DMS79 (cell line): ENCODE measurements around the gene SPATA4.

Experiments
- DNase-seq: peaks from one replicate; lab custom pipeline; 2025; lab: John Stamatoyannopoulos, UW

The SPATA4 gene

GRCh38 chr4:176189891-176190795 is 5.2 kb downstream of the SPATA4 start:
- no peak for DNase-seq

GRCh38 chr4:176188654-176189053 is 6.7 kb downstream of the SPATA4 start:
- DNase-seq = no peak

GRCh38 chr4:176187624-176188023 is 7.8 kb downstream of the SPATA4 start:
- DNase-seq = no peak

GRCh38 chr4:176186671-176187395 is 8.6 kb downstream of the SPATA4 start:
- DNase-seq = no peak

- DNase-seq = no peak
Measured at GRCh38 chr4:176186067-176186466, 9.3 kb downstream of the SPATA4 start.

GRCh38 chr4:176185051-176185450 is 10.3 kb downstream of the SPATA4 start:
- no peak for DNase-seq

GRCh38 chr4:176163041-176163440 is 32.3 kb downstream of the SPATA4 start:
- no peak for DNase-seq

- DNase-seq = no peak
Measured at GRCh38 chr4:176156656-176157055, 38.7 kb downstream of the SPATA4 start.

GRCh38 chr4:176153124-176153523 is 42.3 kb downstream of the SPATA4 start:
- DNase-seq = no peak

GRCh38 chr4:176150704-176151103 is 44.7 kb downstream of the SPATA4 start:
- DNase-seq = no peak

GRCh38 chr4:176150356-176150682 is 45.1 kb downstream of the SPATA4 start:
- no peak for DNase-seq

GRCh38 chr4:176149680-176150355 is 45.6 kb downstream of the SPATA4 start:
- no peak for DNase-seq

GRCh38 chr4:176142253-176142652 is 53.1 kb downstream of the SPATA4 start:
- DNase-seq = no peak

GRCh38 chr4:176139518-176139917 is 55.9 kb downstream of the SPATA4 start:
- no peak for DNase-seq

- no peak for DNase-seq
Measured at GRCh38 chr4:176137631-176138030, 57.8 kb downstream of the SPATA4 start.

- no peak for DNase-seq
Measured at GRCh38 chr4:176134670-176135069, 60.7 kb downstream of the SPATA4 start.
